ENCODE data around the gene PRR23E.

PRR23E gene

DNA sequence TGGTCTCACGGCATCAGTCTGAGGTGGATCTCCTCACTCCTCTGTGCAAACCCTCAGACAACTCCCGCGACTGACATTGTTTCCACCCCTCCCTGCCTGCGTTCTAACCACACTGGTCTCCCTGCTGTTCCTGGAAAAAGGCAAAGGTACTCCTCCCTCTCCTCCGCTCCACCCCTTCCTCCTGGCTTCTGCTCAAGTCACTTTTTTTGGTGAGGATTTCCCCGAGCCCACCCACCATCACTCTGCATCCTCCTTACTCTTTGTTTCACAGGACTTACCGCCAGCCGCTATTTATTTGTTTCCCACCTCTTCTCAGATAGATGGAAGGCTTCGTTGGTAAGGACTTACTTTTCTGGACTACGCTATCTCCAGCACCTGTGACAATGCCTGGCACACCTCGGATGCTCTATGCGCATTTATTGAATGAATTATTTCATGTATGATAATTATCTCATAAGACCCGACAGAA, 25.6 kb downstream of the PRR23E start:
- Histone ChIP-seq H3K27ac (ENCODE audit: extremely low read depth, low read depth, low read length) (no peak overlapping the region), H3K36me3 (ENCODE audit: control insufficient read depth in 2 of 2, insufficient read depth in 1 of 2, low read length in 2 of 2) (no peaks in the 10 kb centered on the region), H3K4me3 (ENCODE audit: low read depth, low read length) (no peak overlapping the region), H3K4me1 (ENCODE audit: control insufficient read depth, insufficient read depth, low read length) (no peaks in the 10 kb centered on the region), H3K9me3 (ENCODE audit: control insufficient read depth, insufficient read depth, low read depth, low read length) (no peaks in the 10 kb centered on the region)
- TF ChIP-seq KLF1 (tag by site-specific recombination; IDR thresholded peaks at IDR 0.05) (no peak), ZNF311 (tag by site-specific recombination; IDR thresholded peaks at IDR 0.05; ENCODE audit: borderline replicate concordance) (no peak), ZNF16 (tag by site-specific recombination; IDR thresholded peaks at IDR 0.05; ENCODE audit: low read depth) (no peak), ZBTB20 (tag by site-specific recombination; IDR thresholded peaks at IDR 0.05) (no peak), ZNF677 (tag by site-specific recombination; IDR thresholded peaks at IDR 0.05) (no peak), GLIS2 (tag by site-specific recombination; IDR thresholded peaks at IDR 0.05) (no peak), ZNF561 (tag by site-specific recombination; IDR thresholded peaks at IDR 0.05; ENCODE audit: borderline replicate concordance) (no peak), SALL2 (tag by site-specific recombination; IDR thresholded peaks at IDR 0.05; ENCODE audit: borderline replicate concordance) (no peak), ZNF175 (tag by site-specific recombination; IDR thresholded peaks at IDR 0.05) (no peak), GFI1B (tag by site-specific recombination; IDR thresholded peaks at IDR 0.05) (no peak), REPIN1 (tag by site-specific recombination; IDR thresholded peaks at IDR 0.05; ENCODE audit: low read depth) (no peak), ZNF157 (tag by site-specific recombination; IDR thresholded peaks at IDR 0.05) (no peak), ZNF138 (tag by site-specific recombination; IDR thresholded peaks at IDR 0.05; ENCODE audit: borderline replicate concordance) (no peak), ZNF514 (tag by site-specific recombination; IDR thresholded peaks at IDR 0.05) (no peak), ZNF184 (tag by site-specific recombination; IDR thresholded peaks at IDR 0.05) (no peak), ZNF830 (tag by site-specific recombination; IDR thresholded peaks at IDR 0.05; ENCODE audit: low read depth) (no peak), ZNF19 (tag by site-specific recombination; IDR thresholded peaks at IDR 0.05; ENCODE audit: low read depth) (no peak)
- TF ChIP-seq, protein P1, sequence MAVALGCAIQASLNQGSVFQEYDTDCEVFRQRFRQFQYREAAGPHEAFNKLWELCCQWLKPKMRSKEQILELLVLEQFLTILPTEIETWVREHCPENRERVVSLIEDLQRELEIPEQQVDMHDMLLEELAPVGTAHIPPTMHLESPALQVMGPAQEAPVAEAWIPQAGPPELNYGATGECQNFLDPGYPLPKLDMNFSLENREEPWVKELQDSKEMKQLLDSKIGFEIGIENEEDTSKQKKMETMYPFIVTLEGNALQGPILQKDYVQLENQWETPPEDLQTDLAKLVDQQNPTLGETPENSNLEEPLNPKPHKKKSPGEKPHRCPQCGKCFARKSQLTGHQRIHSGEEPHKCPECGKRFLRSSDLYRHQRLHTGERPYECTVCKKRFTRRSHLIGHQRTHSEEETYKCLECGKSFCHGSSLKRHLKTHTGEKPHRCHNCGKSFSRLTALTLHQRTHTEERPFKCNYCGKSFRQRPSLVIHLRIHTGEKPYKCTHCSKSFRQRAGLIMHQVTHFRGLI (tag by site-specific recombination; IDR thresholded peaks at IDR 0.05): no peak
- TF ChIP-seq, protein P2, sequence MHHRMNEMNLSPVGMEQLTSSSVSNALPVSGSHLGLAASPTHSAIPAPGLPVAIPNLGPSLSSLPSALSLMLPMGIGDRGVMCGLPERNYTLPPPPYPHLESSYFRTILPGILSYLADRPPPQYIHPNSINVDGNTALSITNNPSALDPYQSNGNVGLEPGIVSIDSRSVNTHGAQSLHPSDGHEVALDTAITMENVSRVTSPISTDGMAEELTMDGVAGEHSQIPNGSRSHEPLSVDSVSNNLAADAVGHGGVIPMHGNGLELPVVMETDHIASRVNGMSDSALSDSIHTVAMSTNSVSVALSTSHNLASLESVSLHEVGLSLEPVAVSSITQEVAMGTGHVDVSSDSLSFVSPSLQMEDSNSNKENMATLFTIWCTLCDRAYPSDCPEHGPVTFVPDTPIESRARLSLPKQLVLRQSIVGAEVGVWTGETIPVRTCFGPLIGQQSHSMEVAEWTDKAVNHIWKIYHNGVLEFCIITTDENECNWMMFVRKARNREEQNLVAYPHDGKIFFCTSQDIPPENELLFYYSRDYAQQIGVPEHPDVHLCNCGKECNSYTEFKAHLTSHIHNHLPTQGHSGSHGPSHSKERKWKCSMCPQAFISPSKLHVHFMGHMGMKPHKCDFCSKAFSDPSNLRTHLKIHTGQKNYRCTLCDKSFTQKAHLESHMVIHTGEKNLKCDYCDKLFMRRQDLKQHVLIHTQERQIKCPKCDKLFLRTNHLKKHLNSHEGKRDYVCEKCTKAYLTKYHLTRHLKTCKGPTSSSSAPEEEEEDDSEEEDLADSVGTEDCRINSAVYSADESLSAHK (tag by site-specific recombination; IDR thresholded peaks at IDR 0.05): no peak
- TF ChIP-seq, protein P3, sequence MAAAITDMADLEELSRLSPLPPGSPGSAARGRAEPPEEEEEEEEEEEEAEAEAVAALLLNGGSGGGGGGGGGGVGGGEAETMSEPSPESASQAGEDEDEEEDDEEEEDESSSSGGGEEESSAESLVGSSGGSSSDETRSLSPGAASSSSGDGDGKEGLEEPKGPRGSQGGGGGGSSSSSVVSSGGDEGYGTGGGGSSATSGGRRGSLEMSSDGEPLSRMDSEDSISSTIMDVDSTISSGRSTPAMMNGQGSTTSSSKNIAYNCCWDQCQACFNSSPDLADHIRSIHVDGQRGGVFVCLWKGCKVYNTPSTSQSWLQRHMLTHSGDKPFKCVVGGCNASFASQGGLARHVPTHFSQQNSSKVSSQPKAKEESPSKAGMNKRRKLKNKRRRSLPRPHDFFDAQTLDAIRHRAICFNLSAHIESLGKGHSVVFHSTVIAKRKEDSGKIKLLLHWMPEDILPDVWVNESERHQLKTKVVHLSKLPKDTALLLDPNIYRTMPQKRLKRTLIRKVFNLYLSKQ (tag by site-specific recombination; IDR thresholded peaks at IDR 0.05; ENCODE audit: borderline replicate concordance): no peak
- POLR2A ChIA-PET: no interaction called here
- CTCF ChIA-PET: interaction anchor here (0.6 kb wide), 1 partner anchor 390 kb away, joined by 3 read pairs; no protein-coding TSS in a partner anchor

DNA sequence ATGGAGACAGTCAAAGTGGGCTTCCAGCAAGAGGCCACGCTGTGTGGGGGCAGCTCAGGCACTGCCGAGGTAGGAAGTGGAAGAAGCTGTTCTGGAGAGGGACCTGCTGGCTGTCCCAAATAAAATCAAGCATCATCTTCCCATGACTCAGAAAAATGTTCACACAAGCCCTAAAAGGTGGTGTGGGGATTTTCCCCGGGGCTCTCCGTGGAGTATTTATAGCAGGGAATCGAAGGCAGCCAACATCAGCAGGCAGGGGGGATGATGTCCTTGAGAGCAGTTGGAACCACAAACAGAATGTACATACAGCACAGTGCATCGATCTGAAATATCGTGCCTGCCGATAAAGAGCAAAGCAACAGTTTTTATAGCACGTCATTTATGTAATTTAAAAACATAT, 27.6 kb downstream of the PRR23E start:
- H3K4me1 ChIP-seq (ENCODE audit: control insufficient read depth, insufficient read depth, low read length): no peaks in the 10 kb centered on the region
- CTCF ChIA-PET: no interaction called here

More for the DNA sequence above, 27.6 kb downstream of the PRR23E start:
- POLR2A ChIA-PET: no interaction called here
- Histone ChIP-seq H3K27ac (ENCODE audit: extremely low read depth, low read depth, low read length) (no peak overlapping the region), H3K36me3 (ENCODE audit: control insufficient read depth in 2 of 2, insufficient read depth in 1 of 2, low read length in 2 of 2) (no peaks in the 10 kb centered on the region), H3K4me3 (ENCODE audit: low read depth, low read length) (no peak overlapping the region), H3K9me3 (ENCODE audit: control insufficient read depth, insufficient read depth, low read depth, low read length) (no peaks in the 10 kb centered on the region)
- TF ChIP-seq TCF7L2 (IDR thresholded peaks at IDR 0.05; ENCODE audit: borderline replicate concordance, low read depth, low read length) (no peak), ZNF223 (tag by site-specific recombination; IDR thresholded peaks at IDR 0.05) (no peak), SP2 (tag by site-specific recombination; IDR thresholded peaks at IDR 0.05) (no peak), ZNF560 (tag by site-specific recombination; IDR thresholded peaks at IDR 0.05; ENCODE audit: borderline replicate concordance) (no peak), ZNF433 (tag by site-specific recombination; IDR thresholded peaks at IDR 0.05; ENCODE audit: low read depth) (no peak)
- TF ChIP-seq, protein P4, sequence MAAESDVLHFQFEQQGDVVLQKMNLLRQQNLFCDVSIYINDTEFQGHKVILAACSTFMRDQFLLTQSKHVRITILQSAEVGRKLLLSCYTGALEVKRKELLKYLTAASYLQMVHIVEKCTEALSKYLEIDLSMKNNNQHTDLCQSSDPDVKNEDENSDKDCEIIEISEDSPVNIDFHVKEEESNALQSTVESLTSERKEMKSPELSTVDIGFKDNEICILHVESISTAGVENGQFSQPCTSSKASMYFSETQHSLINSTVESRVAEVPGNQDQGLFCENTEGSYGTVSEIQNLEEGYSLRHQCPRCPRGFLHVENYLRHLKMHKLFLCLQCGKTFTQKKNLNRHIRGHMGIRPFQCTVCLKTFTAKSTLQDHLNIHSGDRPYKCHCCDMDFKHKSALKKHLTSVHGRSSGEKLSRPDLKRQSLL (tag by site-specific recombination; IDR thresholded peaks at IDR 0.05): no peak
- TF ChIP-seq, protein P5, sequence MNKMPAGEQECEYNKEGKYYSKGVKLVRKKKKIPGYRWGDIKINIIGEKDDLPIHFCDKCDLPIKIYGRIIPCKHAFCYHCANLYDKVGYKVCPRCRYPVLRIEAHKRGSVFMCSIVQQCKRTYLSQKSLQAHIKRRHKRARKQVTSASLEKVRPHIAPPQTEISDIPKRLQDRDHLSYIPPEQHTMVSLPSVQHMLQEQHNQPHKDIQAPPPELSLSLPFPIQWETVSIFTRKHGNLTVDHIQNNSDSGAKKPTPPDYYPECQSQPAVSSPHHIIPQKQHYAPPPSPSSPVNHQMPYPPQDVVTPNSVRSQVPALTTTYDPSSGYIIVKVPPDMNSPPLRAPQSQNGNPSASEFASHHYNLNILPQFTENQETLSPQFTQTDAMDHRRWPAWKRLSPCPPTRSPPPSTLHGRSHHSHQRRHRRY (tag by site-specific recombination; IDR thresholded peaks at IDR 0.05): no peak

All from HEK293 (cell line).